Activated CD8-positive, alpha-beta memory T cell treated with anti-CD3 and anti-CD28 coated beads for 4 hours (primary cell): ENCODE measurements around the gene IFNGR1.
"Not testable (repeated sequence)": the region's sequence is repeated elsewhere in the genome, so short reads cannot be mapped to it uniquely, and the experiment has no call there.

Source experiments
- DNase-seq, 2 donors: peaks; one replicate each; pipeline ENCODE4 v3.0.0-alpha.2; 2020; ENCODE audit warnings: low read depth in 2 of 2

IFNGR1 gene

GRCh38 chr6:137218917-137219663 lies at the start of gene IFNGR1:
IFNGR1 (minus strand) TSS chr6:137219385; CDS start chr6:137219327, 58 bp downstream.
- peak; percentile 91 for DNase-seq

DNA sequence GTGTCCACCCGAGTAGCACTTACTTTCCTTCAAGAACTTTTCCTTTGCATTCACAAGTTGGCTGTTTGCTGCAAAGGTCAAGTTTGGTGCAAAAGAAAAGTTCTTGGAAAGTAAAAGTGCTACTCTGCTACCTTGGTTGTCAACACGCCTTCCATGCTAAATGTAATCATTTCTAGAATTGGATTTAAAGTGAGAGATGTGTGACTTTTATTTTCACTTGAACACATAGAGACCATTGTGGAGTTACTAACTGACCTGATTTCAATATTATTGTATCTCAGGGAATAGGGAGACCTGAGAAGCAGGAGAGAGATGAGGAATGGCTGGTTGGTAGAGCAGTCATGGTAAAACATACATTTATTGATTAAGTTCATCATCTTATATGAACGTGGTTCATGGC lies 49.7 kb upstream of the IFNGR1 start:
- DNase-seq: no peak

DNA sequence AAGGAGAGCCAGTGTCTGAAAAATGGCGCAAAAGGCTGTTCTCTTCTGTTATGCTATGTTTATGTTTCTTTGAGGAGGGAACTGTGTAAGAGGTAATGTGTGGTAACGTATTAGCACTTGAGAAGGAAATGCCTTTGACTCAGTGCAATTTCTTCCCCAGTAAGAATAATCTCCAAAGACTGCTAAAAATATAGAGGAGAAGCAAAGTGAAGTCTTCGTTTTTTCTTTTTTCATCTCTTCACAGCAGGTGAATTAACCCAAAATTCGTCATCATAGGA lies 47.1 kb upstream of the IFNGR1 start:
- DNase-seq: no peak

DNA sequence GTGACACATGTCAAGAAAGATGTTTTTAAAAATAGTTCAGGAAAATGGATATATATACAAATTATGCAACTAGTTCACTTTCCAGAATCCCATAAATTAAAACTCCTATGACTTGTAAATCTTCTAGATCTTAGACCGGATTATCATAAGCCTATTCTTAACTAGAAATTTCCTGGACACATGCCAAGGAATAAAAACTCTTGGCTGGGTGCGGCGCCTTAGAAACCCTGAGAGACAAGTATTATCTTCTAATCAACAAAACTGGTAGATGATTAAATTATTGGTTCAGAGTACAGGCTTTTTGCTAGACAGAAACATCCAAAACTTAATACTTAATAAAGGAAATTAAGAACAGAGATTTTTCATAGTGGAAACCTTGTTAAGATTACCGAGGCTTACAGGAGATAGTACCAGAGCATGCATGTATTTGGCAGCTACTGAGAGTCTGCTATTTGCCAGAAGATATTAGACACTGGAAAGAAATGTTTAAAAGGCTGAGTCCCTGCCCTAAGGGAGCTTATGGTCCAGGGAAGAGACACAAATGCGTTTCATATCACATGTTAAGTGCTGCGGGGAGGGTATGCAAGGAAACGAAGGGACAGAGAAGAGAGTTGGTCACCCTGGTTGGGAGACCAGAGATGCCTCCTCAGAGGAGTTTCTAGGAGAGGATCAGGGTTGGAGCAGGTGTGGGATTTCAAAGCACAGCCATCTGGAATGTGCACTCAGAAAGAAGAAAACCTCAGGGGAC lies 46.5 kb upstream of the IFNGR1 start:
- no peak for DNase-seq

DNA sequence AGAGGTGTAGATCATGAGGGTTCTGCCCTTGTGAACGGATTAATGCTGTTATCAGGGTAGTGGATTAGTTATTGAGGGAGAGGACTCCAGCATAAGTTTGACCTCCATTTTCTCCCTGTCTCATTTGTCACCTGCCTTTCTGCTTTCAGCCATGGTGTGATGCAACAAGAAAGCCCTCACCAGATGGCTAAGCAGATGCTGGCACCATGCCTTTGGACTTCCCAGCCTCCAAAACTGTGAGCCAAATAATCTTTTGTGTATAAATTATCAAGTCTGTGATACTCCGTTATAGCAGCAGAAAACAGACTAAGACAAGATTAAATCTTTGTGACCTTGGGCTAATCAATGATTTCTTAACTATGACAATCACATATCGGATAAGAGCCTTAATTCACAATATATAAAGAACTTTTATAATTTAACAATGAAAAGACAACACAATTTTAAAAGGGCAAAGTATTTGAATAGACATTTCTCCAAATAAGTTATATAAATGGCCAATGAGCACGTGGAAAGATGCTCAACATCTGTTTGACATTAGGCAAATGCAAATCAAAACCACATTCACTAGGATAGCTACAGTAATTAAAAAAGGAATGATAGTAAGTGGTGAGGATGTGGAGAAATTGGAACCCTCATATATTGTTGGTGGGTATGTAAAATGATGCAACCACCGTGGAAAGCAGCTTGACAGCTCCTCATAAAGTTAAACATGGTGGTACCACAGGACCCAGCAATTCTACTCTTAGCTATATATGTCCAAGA lies 45.3 kb upstream of the IFNGR1 start:
- no peak for DNase-seq

GRCh38 chr6:137261761-137262160 lies 42.6 kb upstream of the IFNGR1 start:
- no peak for DNase-seq

- no peak for DNase-seq
Measured at GRCh38 chr6:137261361-137261760, 42.2 kb upstream of the IFNGR1 start.

GRCh38 chr6:137260217-137260616 lies 41.0 kb upstream of the IFNGR1 start:
- DNase-seq: no peak

DNA sequence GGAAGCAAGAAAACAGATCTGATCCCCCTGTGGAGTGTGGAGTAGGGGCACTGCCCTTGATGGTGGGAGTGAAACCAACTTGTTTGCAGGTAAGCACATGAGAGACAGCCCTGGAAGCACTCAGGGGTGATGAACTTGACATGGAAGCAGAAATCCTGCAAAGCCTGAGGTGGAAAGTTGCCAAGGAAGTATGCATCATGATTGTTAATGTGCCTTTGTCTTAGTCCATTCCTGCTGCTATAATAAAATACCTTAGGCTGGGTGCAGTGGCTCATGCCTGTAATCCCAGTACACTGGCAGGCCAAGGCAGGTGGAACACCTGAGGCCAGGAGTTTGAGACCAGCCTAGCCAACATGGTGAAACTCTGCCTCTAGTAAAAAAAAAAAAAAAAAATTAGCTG lies 40.2 kb upstream of the IFNGR1 start:
- no peak for DNase-seq

DNA sequence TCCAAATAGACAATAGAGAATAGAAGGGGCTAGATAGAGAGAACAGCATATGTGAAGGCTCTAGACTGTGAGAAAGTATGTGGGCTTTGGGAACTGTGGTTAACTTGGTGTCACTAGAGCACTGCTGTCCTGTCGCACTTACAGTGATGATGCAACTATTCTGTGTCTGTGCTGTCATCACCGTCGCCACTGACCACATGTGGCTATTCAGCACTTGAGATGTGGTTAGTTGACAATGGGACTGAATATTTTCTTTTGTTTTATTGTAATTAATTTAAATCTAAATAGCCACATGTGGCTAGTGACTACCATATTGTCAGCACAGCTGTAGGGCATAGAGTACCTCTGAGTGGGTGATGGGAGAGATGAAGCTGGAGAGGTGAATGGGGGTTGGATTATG lies 39.0 kb upstream of the IFNGR1 start:
- peak; percentile 11 to 13 for DNase-seq

- no peak for DNase-seq
Measured at GRCh38 chr6:137256350-137257103, 37.3 kb upstream of the IFNGR1 start.

GRCh38 chr6:137254966-137255365 lies 35.8 kb upstream of the IFNGR1 start:
- DNase-seq: no peak

DNA sequence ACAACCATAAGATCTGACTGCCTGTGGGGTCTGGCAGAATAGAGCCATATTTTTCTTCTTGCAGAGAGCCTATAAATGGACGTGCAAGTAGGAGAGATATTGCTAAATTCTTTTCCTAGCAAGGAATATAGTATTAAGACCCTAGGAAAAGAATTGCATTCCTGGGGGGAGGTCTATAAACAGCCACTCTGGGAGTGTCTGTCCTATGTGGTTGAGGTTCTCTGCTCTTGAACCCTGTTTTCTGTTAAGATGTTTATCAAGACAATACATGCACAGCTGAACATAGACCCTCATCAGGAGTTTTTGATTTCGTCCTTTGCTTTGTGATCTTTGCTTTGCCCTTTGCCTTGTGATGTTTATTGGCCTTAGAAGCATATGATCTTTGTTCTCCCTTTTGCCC lies 35.2 kb upstream of the IFNGR1 start:
- DNase-seq: not testable (repeated sequence)

- no peak for DNase-seq
Measured at GRCh38 chr6:137248702-137249101, 29.5 kb upstream of the IFNGR1 start.

DNA sequence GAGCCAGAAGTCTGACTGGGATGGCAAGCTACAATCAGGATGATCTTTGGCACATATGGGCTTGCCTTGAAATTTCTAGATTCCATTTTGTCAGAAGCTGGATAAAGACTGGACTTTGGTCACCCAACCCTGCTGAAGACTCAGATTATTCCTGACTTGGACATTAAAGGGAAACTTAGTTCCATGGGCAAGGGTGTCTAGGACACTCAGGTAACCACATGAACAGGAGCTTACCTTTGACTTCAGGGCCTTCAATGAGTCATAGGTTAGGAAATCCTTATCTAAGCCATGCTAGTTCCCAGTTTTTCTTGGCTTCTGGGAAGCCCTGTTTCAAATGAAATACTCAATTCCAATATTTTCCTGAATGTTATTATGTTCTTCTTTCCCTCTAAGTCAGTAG lies 28.5 kb upstream of the IFNGR1 start:
- no peak for DNase-seq

DNA sequence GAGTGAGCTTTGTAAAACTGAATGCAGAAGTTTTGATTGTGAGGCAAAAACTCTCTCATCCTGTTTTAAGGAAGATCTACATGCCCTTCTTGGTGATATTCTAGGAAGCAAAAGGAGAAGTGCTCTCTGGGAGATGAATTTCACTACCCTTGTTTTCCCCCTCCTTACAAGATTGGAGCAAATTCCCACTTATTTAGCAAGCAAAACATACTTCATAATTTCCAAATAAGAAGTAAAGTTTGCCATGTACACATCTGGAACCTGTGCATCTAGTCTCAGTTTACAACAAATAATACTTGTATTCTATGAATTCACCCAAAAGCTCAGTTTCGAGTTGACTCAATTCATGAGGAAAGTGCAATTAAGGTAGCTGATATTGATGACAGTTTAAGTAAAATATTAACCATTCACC lies 27.6 kb upstream of the IFNGR1 start:
- no peak for DNase-seq

DNA sequence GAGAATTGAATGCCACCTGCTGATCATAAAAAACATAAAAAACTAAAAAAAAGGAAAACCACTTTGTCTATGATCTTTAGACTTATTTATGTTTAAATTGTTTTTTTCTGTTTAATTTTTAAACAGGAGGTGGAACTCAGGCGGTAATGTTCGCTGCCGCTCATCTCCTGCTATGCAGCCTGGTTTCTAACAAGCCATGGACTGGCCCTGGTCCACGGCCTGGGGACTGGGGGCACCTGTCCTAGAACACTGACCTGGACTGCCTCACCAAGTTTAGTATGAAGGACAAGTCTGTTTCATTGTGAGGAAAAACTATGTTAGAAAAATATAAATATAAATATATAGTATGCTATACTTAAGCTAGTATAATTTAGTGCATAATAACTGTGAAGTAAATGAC lies 27.0 kb upstream of the IFNGR1 start:
- DNase-seq: no peak

DNA sequence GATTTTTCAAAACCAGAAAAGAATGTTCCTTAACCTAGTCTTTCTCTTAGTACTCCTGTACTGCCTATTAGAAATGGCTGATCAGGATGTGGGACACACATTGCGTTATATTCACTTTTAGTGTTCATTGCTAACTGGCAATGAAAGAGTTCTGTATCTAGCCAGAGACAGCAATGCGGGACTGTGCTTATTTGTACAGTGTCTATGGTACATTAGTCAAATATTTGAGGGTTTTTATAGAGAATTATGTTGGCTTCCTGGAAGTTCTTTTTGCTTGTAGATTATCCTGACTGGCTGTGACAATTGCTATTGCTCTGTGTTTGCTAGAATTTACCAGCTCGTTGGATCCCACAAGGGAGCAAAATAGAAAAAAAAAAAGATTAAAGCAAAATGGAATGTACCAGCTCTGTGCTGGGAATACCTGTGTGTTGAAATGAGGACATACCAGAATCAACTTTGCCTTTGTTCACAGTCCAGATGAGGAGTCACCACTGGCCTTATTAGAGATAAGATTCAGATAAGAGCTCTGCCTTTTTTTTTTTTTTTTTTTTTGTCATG lies 22.4 kb upstream of the IFNGR1 start:
- DNase-seq: no peak

GRCh38 chr6:137240168-137240567 lies 21.0 kb upstream of the IFNGR1 start:
- DNase-seq: no peak

GRCh38 chr6:137237413-137238170 lies 18.4 kb upstream of the IFNGR1 start:
- DNase-seq: no peak
